Stimulated activated CD4-positive, alpha-beta T cell treated with anti-CD3 and anti-CD28 coated beads, Interleukin-4, amount 100 ng/mL, for 1 hour (primary cell): ENCODE data around the gene RNU5B-1.

Experiments used
- DNase-seq: peaks from one replicate; pipeline ENCODE4 v3.0.0-alpha.2; 2020

The RNU5B-1 gene

DNA sequence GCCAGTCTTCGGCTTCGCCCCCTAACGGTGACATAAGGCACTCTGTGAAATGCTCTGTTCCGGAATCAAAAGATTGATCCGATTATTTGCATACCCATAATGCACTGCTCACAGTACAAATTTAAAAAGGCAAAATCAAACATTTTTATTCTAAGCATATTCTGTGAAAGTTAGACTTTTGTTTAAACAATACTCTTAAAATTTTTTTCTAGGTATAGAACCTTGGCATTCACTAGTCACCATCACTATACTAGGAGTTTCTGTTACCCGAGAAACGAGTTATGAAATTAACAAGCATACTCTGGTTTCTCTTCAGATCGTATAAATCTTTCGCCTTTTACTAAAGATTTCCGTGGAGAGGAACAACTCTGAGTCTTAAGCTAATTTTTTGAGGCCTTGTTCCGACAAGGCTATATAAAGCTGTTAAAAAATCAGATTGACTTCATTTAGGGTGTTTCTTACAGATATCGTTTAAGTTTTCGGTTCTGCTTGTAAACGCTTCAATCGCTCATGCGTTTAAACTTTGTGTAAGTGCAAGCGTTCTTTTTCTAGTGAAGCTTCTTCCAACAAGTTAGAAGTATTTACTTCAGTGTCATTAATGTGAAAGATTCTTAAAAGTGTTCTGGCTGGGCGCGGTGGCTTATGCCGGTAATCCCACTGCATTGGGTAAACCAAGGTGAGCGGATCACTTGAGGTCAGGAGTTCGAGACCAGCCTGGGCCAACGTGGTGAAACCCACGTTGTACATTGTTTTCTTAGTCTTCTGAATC is at the start of gene RNU5B-1:
TSS of gene RNU5B-1 (plus strand) at position 297 of the 769 bp plus-strand sequence.
- DNase-seq = peak; percentile 79

- DNase-seq = no peak
Measured at GRCh38 chr15:65254758-65255157, 49.7 kb upstream of the RNU5B-1 start.

GRCh38 chr15:65255486-65256140 is 48.9 kb upstream of the RNU5B-1 start:
- no peak for DNase-seq

- no peak for DNase-seq
Measured at GRCh38 chr15:65258375-65259262, 45.9 kb upstream of the RNU5B-1 start.

DNA sequence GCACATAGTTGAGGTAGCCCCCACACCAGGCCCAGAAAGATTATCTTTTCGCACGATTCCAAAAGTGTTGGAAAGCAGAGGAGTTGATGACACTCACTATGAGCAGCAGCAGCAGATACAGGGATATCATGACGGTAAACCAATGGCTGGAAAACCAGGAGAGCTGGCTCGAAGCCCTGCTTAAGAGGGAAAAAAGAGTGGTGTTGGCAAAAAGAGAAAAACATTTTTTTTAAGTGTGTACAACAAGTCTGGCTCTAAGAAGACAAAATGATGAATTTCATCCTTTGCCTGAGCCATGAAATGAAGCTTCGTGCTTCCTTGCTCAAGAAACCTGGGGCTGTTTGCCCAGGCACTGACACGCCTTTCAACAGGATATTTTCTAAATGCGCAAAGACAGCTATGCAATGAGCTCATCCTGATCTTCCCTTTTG is 45.1 kb upstream of the RNU5B-1 start:
- DNase-seq = no peak

GRCh38 chr15:65260968-65261367 is 43.5 kb upstream of the RNU5B-1 start:
- no peak for DNase-seq

GRCh38 chr15:65263313-65263712 is 41.2 kb upstream of the RNU5B-1 start:
- no peak for DNase-seq

DNA sequence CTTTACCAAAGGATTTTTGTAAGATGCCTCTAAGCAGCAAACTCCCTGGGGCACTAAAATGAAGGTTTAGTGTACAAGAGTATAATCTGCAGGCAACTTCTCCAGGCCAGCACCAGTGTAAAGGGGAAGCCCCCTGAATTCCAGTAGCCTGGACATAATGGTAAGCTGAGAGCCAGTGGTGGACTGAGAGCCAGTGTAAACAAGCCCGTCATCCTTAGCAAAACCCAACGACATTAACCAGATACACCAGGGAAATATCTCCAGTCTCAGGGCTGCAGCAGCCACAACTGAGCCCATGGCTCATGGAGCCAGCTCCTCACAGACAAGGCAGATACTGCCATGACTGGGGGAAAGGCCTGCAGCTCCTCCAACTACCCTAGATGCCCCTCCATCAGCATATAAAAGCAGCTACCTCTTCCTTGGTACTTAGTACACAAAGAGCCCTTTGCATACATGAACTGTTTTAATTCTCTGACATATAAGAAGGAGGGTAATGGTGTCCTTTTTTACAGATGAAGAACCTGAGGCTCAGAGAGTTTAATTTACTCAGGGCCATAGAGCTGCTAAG is 39.5 kb upstream of the RNU5B-1 start:
- no peak for DNase-seq

DNA sequence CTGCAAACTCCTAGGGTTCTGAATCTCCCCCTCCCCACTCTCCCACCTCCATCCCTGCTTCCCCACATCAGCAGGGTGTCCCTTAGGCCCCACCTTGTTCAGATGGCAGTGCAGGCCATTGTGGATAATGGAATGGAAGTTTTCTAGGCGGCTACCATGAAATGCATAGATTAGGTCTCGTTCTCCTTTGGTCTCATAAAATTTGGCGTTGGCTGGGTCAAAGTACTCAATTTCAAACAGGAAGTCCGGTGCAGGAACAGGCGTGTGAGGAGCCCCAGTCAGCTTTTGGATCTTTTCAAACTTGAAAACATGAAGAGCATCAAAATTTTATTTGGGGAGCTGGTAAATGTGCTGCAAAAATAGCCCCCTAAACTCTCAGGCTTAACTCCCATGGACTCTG is 38.0 kb upstream of the RNU5B-1 start:
- DNase-seq = no peak

DNA sequence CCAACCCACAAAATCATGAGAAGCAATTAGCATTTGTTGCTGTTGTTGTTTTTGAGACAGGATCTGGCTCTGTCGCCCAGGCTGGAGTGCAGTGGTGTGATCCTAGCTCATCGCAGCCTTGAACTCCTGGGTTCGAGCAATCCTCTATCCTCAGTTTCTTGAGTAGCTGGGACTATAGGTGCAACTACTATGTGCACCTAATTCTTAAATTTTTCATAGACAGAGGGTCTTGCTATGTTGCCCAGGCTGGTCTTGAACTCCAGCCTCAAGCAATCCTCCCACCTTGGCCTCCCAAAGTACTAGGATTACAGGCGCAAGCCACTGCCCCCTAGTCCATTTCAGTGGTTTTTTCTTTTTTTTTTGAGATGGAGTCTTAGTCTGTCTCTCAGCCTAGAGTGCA is 36.1 kb upstream of the RNU5B-1 start:
- DNase-seq = no peak

DNA sequence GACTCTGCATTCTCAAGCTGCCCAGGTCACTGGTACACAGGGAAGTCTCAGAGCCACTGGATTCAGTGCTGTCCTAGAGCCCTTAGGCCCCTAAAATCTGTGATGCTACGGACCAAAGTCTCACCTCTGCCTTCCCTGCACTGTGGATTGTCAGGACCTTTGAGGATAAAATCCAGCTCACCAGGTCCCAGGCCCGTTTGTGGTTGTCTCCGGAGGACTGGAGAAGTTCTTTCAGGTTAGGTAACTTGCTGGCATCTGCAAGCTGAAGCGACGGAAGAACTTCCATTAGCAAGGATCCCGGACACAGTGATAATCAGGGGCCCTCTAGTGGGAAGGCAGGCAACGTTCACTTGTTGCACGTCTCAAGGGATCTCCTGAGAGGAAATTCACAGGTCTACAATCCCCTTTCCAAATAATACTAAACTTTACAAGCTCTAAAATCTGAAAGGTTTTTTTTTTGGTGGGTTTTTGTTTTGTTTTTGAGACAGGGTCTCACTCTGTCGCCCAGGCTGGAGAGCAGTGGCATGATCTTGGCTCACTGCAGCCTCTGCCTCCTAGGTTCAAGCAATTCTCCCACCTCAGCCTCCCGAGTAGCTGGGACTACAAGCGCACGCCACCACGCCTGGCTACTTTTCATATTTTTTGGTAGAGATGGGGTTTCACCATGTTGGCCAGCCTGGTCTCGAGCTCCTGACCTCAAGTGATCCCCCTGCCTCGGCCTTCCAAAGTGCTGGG is 33.5 kb upstream of the RNU5B-1 start:
- DNase-seq = peak; percentile 22

- no peak for DNase-seq
Measured at GRCh38 chr15:65275104-65275727, 29.3 kb upstream of the RNU5B-1 start.

DNA sequence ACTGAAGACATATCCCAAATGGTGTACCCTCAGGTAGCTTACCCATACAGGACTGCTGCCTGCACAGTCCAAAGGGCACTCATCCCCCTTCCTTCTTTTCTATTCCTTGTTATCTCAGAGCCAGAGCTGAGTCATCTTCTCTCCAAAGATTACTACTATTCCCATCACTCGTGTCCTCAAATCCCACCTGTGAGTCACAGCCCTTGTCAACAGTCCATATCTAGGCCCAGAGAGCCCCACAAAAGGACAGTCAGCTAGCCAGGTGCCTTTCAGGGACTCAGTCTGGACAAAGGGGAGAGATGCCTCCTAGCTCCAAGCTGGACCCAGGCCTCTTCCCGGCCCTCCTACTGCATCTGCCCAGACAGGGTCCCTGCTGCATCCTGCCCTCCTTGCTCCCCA is 28.8 kb upstream of the RNU5B-1 start:
- DNase-seq = no peak

- DNase-seq = no peak
Measured at GRCh38 chr15:65277015-65277414, 27.5 kb upstream of the RNU5B-1 start.

- DNase-seq = no peak
Measured at GRCh38 chr15:65278480-65278879, 26.0 kb upstream of the RNU5B-1 start.

DNA sequence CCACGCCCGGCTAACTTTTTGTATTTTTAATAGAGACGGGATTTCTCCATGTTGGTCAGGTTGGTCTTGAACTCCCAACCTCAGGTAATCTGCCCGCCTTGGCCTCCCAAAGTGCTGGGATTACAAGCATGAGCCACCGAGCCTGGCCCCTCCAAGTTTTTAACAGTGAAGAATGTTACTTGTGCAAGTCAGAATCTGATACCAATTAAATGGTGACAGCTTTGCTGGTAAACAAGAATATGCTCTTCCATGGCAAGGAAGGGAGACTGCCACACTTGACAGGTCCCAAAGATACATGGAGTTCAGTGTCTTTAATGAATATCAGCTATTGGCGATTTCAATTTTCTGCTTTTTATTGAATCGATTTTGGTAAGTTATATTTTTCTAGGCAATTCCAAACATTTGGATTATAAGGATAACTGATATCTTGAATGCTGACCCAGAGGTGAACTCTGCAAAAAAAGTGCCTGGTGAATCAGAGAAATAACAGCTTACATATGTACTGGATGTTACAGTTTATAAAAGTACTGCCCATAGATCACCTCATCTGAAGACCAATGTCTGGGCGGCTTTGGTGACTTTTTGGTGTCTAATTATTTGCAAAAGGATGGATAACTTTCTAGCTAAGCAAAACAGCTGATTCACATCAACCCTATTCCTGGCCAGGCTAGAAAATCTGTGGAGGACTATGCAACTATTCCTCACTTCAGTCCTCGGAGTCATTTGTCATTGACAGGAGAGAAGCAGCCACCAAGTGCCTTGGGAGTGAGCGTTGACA is 19.0 kb upstream of the RNU5B-1 start:
- no peak for DNase-seq

DNA sequence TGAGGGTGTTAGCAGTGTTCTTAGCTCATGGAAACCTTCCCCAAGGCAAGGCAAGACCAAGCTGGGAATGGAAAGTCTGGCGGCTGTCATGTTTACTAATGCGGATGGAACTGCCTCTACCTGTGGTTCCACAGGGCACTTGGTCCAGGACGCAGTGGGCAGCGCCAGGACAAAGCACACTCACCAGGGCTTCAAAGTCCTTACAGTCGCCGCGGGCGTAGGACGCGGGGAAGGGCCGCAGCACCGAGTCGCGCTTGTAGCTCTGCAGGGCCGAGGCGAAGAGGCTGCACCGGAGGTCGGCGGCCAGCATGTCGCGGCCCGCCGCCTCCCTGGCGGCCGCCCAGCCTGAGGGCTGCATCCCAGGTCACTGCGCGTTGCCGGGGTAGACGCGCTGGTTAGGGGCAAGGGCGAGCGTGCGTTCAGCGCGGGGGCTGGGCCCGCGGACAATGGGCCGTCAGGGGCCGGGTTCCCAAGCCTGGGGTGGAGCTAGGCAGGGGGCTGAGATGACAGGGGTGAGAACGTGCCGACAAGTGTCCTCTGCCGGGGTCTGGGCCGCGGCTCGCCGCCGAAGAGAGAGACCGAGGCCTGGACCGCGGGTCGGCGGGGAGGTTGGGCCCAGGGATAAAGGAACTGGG is 18.3 kb upstream of the RNU5B-1 start:
- no peak for DNase-seq

DNA sequence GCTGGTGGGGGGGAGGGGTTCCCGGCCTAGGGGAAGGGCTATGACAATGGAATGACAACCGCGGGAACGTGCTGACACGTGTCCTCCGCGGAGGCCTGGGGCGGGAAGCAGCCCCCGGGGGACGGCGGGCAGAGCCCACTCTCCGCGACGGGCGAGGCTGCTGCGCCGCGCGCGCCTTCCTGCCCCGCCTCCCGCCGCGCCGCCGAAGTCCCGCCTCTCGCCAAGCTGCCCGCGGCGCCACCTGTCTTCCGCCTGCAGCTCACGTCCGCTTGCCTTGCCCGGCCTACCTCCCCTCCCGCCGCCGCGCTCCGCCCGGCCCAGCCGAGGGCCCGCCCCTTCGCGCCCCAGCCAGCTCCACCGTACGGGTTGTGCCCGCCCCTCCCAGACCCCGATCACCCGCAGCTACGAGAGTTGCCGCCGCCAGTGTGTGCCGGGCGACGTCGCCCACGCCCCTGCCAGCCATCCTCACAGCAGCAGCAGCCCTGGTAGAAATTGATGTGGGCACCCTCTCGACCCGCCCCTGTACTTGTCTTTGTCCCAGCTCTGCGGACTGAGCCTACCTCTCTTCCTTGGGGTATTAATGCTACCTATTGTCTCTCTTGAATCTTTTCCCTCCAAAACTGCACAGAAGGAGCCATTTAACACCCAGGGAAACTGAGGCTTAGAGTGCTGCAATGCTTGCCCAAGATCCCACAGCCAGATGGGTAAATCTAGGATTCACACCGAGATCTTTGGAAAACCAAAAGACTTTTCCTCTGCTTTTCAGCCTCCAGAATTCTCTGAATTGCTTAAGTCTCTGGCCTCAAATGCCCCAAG is 17.6 kb upstream of the RNU5B-1 start, which contains the start of gene PARP16:
TSS of gene PARP16 (minus strand) at position 180 of the 816 bp plus-strand sequence. CDS start 457 bp downstream, outside the sequence.
- DNase-seq = peak; percentile 91

GRCh38 chr15:65287520-65287855 is 17.0 kb upstream of the RNU5B-1 start:
- no peak for DNase-seq
